GM12873 (cell line): Measurements from ENCODE around the gene STEAP3.

Experiments used
- TF ChIP-seq, protein P1 (sequence below): IDR thresholded peaks from 2 replicates; pipeline ENCODE4 v1.5.1; 2012; ENCODE audit warnings: low read depth, mild to moderate bottlenecking, moderate library complexity, low read length, control low read depth; ENCODE audit not compliant: insufficient read depth; ENCODE audit errors: missing control alignments

STEAP3 gene

GRCh38 chr2:119293254-119293653 is 69.6 kb downstream of the STEAP3 start:
- TF ChIP-seq, protein P1, sequence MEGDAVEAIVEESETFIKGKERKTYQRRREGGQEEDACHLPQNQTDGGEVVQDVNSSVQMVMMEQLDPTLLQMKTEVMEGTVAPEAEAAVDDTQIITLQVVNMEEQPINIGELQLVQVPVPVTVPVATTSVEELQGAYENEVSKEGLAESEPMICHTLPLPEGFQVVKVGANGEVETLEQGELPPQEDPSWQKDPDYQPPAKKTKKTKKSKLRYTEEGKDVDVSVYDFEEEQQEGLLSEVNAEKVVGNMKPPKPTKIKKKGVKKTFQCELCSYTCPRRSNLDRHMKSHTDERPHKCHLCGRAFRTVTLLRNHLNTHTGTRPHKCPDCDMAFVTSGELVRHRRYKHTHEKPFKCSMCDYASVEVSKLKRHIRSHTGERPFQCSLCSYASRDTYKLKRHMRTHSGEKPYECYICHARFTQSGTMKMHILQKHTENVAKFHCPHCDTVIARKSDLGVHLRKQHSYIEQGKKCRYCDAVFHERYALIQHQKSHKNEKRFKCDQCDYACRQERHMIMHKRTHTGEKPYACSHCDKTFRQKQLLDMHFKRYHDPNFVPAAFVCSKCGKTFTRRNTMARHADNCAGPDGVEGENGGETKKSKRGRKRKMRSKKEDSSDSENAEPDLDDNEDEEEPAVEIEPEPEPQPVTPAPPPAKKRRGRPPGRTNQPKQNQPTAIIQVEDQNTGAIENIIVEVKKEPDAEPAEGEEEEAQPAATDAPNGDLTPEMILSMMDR, result no peak

- TF ChIP-seq, protein P1, result no peak
Measured at GRCh38 chr2:119293900-119294299, 70.3 kb downstream of the STEAP3 start.

- TF ChIP-seq, protein P1, result no peak
Measured at GRCh38 chr2:119294671-119295070, 71.0 kb downstream of the STEAP3 start.

GRCh38 chr2:119295688-119296375 is 72.2 kb downstream of the STEAP3 start:
- TF ChIP-seq, protein P1, result no peak

- TF ChIP-seq, protein P1, result no peak
Measured at GRCh38 chr2:119301413-119301812, 77.8 kb downstream of the STEAP3 start.

DNA sequence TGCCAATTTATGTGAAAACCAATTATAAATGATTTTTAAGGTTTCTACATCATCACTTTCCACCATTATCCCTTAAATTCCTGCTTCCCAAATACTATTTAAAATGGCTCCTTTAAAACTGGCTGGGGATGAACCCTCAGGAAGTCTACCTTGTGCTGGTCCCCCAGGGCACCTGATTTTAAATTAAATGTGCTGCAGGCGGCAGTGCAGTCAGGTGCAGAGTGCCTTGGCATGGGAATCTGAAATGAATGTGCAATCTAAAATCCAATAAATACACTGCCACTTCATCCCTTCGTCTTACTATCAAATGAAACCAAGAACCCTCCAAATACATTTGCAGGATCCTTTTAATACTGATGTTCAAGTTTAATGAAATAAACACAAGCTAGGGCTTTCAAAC is 81.2 kb downstream of the STEAP3 start:
- TF ChIP-seq, protein P1, result no peak

- TF ChIP-seq, protein P1, result no peak
Measured at GRCh38 chr2:119305497-119306195, 82.0 kb downstream of the STEAP3 start.
